MCF 10A (cell line): Measurements from ENCODE around the gene KRTAP17-1. TPM values are rescaled to one million over a fixed set of nuclear protein-coding genes. Genes with fewer than 3 reads are reported as not detected.

ENCODE experiments used
- BruUV-seq: library from RNA; stranded (reverse); fragments of 400-500 nt; replicated peaks from 2 replicates; lab custom pipeline; 2021; lab: Mats Ljungman, UMichigan
- CTCF ChIA-PET: fragments of 300-600 bp; sonication (Branson Sonifier 250); formaldehyde crosslinking; extraction: SDS; loops from one replicate; lab custom pipeline; 2021; ENCODE audit warnings: antibody characterized with exemption, inconsistent platforms; lab: Yijun Ruan, JAX
- POLR2A ChIA-PET: fragments of 300-600, 350-650 bp; sonication (Branson Sonifier 250); formaldehyde crosslinking; extraction: SDS; loops from one replicate; lab custom pipeline; 2020; ENCODE audit warnings: antibody characterized with exemption, inconsistent platforms; lab: Yijun Ruan, JAX
- DNase-seq: peaks from one replicate; pipeline ENCODE4 v3.0.0-alpha.2; 2018; ENCODE audit not compliant: unreplicated experiment
- H3K27ac Mint-ChIP-seq: one replicate; pipeline ENCODE4 v1.8.0; 2022; ENCODE audit warnings: mild to moderate bottlenecking, low read depth, mixed read lengths; ENCODE audit not compliant: unreplicated experiment
- H3K27me3 Mint-ChIP-seq: one replicate; pipeline ENCODE4 v1.8.0; 2022; ENCODE audit warnings: mixed read lengths; ENCODE audit not compliant: insufficient read depth, unreplicated experiment
- H3K36me3 Mint-ChIP-seq: one replicate; pipeline ENCODE4 v1.8.0; 2022; ENCODE audit warnings: mild to moderate bottlenecking, moderate library complexity, mixed read lengths; ENCODE audit not compliant: insufficient read depth, unreplicated experiment
- H3K4me1 Mint-ChIP-seq: one replicate; pipeline ENCODE4 v1.8.0; 2022; ENCODE audit warnings: mixed read lengths; ENCODE audit not compliant: insufficient read depth, unreplicated experiment
- H3K4me3 Mint-ChIP-seq: one replicate; pipeline ENCODE4 v1.8.0; 2022; ENCODE audit warnings: mild to moderate bottlenecking, moderate library complexity, mixed read lengths; ENCODE audit not compliant: unreplicated experiment
- H3K9me3 Mint-ChIP-seq: one replicate; pipeline ENCODE4 v1.8.0; 2022; ENCODE audit warnings: mixed read lengths; ENCODE audit not compliant: unreplicated experiment
- intact Hi-C: fragments of 100-400 bp; cut with micrococcal nuclease; formaldehyde crosslinking; loops from 2 replicates; pipeline ENCODE4 v1.14.1; 2022
- total RNA-seq: library from RNA; stranded (reverse); gene quantifications from 2 replicates; pipeline ENCODE4 v1.2.3, GENCODE V29; 2022
- TF ChIP-seq, protein P1 (sequence below): fragments of 200-600 bp; IDR thresholded peaks from one replicate; pipeline ENCODE4 v1.8.0; 2022; ENCODE audit warnings: antibody characterized with exemption, mild to moderate bottlenecking; ENCODE audit not compliant: unreplicated experiment

The KRTAP17-1 gene
- total RNA-seq, 1 experiment from 2014 or later: not detected

- intact Hi-C loops: loop anchor here (1.0 to 10.0 kb wide), 3 partner anchors 172 to 700 kb away; no protein-coding TSS in a partner anchor
- Mint-ChIP-seq H3K27me3 (no peaks in the 10 kb centered on the region), H3K27ac (no peak overlapping the region), H3K9me3 (peaks cover 5% of the 10 kb centered on the region), H3K4me3 (no peak overlapping the region), H3K4me1 (no peaks in the 10 kb centered on the region), H3K36me3 (no peaks in the 10 kb centered on the region)
- ChIA-PET CTCF (interaction anchor here (0.6 to 5.3 kb wide), 13 partner anchors 10 to 465 kb away, joined by 3 to 57 read pairs (median 4); partner anchors contain the start of gene KRT37), POLR2A (interaction anchor here (0.7 kb wide), 1 partner anchor 415 kb away, joined by 3 read pairs; no protein-coding TSS in a partner anchor)
- TF ChIP-seq, protein P1, sequence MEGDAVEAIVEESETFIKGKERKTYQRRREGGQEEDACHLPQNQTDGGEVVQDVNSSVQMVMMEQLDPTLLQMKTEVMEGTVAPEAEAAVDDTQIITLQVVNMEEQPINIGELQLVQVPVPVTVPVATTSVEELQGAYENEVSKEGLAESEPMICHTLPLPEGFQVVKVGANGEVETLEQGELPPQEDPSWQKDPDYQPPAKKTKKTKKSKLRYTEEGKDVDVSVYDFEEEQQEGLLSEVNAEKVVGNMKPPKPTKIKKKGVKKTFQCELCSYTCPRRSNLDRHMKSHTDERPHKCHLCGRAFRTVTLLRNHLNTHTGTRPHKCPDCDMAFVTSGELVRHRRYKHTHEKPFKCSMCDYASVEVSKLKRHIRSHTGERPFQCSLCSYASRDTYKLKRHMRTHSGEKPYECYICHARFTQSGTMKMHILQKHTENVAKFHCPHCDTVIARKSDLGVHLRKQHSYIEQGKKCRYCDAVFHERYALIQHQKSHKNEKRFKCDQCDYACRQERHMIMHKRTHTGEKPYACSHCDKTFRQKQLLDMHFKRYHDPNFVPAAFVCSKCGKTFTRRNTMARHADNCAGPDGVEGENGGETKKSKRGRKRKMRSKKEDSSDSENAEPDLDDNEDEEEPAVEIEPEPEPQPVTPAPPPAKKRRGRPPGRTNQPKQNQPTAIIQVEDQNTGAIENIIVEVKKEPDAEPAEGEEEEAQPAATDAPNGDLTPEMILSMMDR: peak; percentile 35
- BruUV-seq: no TSS peak
- peak; percentile 51 for DNase-seq
These were observed 8.9 kb upstream of the KRTAP17-1 start for GRCh38 chr17:41324180-41325075.

- no peak for DNase-seq
- Mint-ChIP-seq H3K27me3 (no peaks in the 10 kb centered on the region), H3K36me3 (no peaks in the 10 kb centered on the region), H3K4me3 (no peak overlapping the region), H3K4me1 (no peaks in the 10 kb centered on the region), H3K27ac (no peak overlapping the region), H3K9me3 (peaks cover 10% of the 10 kb centered on the region)
- ChIA-PET CTCF (interaction anchor here (0.6 to 5.3 kb wide), 57 partner anchors 7 to 521 kb away, joined by 3 to 57 read pairs (median 4); partner anchors contain the start of genes KRT36, KRT37, KRTAP1-4 and KRTAP4-1), POLR2A (interaction anchor here (0.7 to 3.1 kb wide), 6 partner anchors 23 to 466 kb away, joined by 3 to 19 read pairs (median 4); no protein-coding TSS in a partner anchor)
- TF ChIP-seq, protein P1: no peak
- intact Hi-C loops: loop anchor here (1.0 to 10.0 kb wide), 5 partner anchors 226 to 698 kb away; no protein-coding TSS in a partner anchor
- no TSS peak for BruUV-seq
These were observed 7.7 kb upstream of the KRTAP17-1 start for GRCh38 chr17:41322903-41323895.

GRCh38 chr17:41322094-41322902 lies 6.8 kb upstream of the KRTAP17-1 start:
- peak; percentile 61 for DNase-seq
- Mint-ChIP-seq H3K4me1 (no peaks in the 10 kb centered on the region), H3K9me3 (peaks cover 10% of the 10 kb centered on the region), H3K36me3 (no peaks in the 10 kb centered on the region), H3K27ac (no peak overlapping the region), H3K27me3 (no peaks in the 10 kb centered on the region), H3K4me3 (no peak overlapping the region)
- intact Hi-C loops: loop anchor here (1.0 to 10.0 kb wide), 5 partner anchors 227 to 697 kb away; no protein-coding TSS in a partner anchor
- ChIA-PET POLR2A (interaction anchor here (0.6 to 3.1 kb wide), 10 partner anchors 20 to 465 kb away, joined by 3 to 19 read pairs (median 5); partner anchors contain the start of gene KRTAP29-1), CTCF (interaction anchor here (0.6 to 5.3 kb wide), 51 partner anchors 8 to 520 kb away, joined by 3 to 57 read pairs (median 4); partner anchors contain the start of genes KRT36, KRTAP1-4, KRTAP4-1 and KRTAP4-2)
- BruUV-seq: no TSS peak
- TF ChIP-seq, protein P1: peak; percentile 76
